Stomach (tissue), 4 donors: ENCODE results near the gene TMEM132C.

Experiments used
- POLR2A ChIP-seq, 4 donors: fragments of 450-650 bp; IDR thresholded peaks; one replicate each; pipeline ENCODE4 v1.6.1; 2016; ENCODE audit warnings: antibody characterized with exemption in 4 of 4, control low read depth in 2 of 4, mild to moderate bottlenecking in 1 of 4, moderate library complexity in 1 of 4
- TF ChIP-seq, protein P1 (sequence below), 7 experiments: fragments of 450-650 bp in 4 of 7; fragments of 200-600 bp in 3 of 7; sonication (generic) in 3 of 7; IDR thresholded peaks; one replicate each; pipeline ENCODE4 v1.5.1; 2016 to 2019; ENCODE audit warnings: antibody characterized with exemption in 7 of 7, control low read depth in 2 of 7, mild to moderate bottlenecking in 1 of 7

DNA sequence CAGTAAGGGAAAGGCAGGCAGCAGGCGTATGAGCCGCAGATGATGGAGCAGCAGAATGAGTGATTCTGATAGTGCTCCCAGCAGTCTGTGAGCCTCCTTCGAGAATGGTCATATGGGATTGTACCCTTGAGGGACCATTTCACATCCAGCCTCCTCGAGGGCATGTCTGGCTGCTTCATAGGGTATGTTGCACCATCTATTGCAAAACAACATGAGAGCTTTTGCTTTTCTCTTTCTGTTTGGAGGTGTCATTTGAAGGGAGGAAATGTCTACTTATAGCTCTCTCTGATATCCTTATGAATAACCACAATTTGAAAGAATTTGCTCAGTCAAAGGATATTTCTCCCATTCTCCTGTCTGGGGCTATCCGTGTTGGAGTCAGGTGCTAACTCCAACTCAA is 172.8 kb downstream of the TMEM132C start:
- TF ChIP-seq, protein P1, sequence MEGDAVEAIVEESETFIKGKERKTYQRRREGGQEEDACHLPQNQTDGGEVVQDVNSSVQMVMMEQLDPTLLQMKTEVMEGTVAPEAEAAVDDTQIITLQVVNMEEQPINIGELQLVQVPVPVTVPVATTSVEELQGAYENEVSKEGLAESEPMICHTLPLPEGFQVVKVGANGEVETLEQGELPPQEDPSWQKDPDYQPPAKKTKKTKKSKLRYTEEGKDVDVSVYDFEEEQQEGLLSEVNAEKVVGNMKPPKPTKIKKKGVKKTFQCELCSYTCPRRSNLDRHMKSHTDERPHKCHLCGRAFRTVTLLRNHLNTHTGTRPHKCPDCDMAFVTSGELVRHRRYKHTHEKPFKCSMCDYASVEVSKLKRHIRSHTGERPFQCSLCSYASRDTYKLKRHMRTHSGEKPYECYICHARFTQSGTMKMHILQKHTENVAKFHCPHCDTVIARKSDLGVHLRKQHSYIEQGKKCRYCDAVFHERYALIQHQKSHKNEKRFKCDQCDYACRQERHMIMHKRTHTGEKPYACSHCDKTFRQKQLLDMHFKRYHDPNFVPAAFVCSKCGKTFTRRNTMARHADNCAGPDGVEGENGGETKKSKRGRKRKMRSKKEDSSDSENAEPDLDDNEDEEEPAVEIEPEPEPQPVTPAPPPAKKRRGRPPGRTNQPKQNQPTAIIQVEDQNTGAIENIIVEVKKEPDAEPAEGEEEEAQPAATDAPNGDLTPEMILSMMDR (IDR thresholded peaks at IDR 0.05): no peak
- no peak for TF ChIP-seq POLR2A (IDR thresholded peaks at IDR 0.05)
